Measurements from ENCODE around the gene CDK14. TPM values are rescaled to one million over a fixed set of nuclear protein-coding genes. Genes with fewer than 3 reads are reported as not detected.
A peak's percentile ranks its signal among the peaks of the same experiment; 100 is the strongest.

The CDK14 gene
- total and polyA plus RNA-seq, 5 donors from 2014 or later = 0.58 to 4.0 (median 2.3) TPM

- ATAC-seq (ENCODE audit: low read depth in 2 of 2) (no peak), DNase-seq (no peak)
- H3K27ac ChIP-seq (ENCODE audit: insufficient read depth, low read length, poor library complexity, severe bottlenecking) = no peak overlapping the region
- H3K4me3 ChIP-seq (ENCODE audit: low read depth, low read length) = no peak overlapping the region
- Mint-ChIP-seq H3K36me3 (no peaks in the 10 kb centered on the region), H3K4me3 (no peak overlapping the region), H3K27ac (no peak overlapping the region), H3K9me3 (peaks cover 3 to 10% (median 6%) of the 10 kb centered on the region in 7 donors), H3K4me1 (peaks cover 0 to 4% (median 0%) of the 10 kb centered on the region in 4 donors), H3K27me3 (no peaks in the 10 kb centered on the region)
- H3K4me1 ChIP-seq (ENCODE audit: control insufficient read depth, insufficient read depth, low read length, poor library complexity, severe bottlenecking) = no peaks in the 10 kb centered on the region
- no peaks in the 10 kb centered on the region for H3K27me3 ChIP-seq (ENCODE audit: control insufficient read depth, insufficient read depth, low read length)
- H3K9me3 ChIP-seq (ENCODE audit: control insufficient read depth in 2 of 2, low read length in 2 of 2) = no peaks in the 10 kb centered on the region
- H3K36me3 ChIP-seq (ENCODE audit: control insufficient read depth, insufficient read depth, low read length) = no peaks in the 10 kb centered on the region
Observed at GRCh38 chr7:90818341-90818740, 222.2 kb downstream of the CDK14 start.

- H3K36me3 Mint-ChIP-seq = no peaks in the 10 kb centered on the region
- Histone ChIP-seq H3K4me3 (ENCODE audit: low read depth, low read length) (no peak overlapping the region), H3K4me1 (ENCODE audit: control insufficient read depth, insufficient read depth, low read length, poor library complexity, severe bottlenecking) (no peaks in the 10 kb centered on the region), H3K9me3 (ENCODE audit: control insufficient read depth in 2 of 2, low read length in 2 of 2) (no peaks in the 10 kb centered on the region), H3K27me3 (ENCODE audit: control insufficient read depth, insufficient read depth, low read length) (no peaks in the 10 kb centered on the region), H3K27ac (ENCODE audit: insufficient read depth, low read length, poor library complexity, severe bottlenecking) (no peak overlapping the region), H3K36me3 (ENCODE audit: control insufficient read depth, insufficient read depth, low read length) (no peaks in the 10 kb centered on the region)
- no peak for ATAC-seq (ENCODE audit: low read depth in 2 of 2)
- peak overlapping the region in 1 of 3 donors; percentile 7 for H3K27ac Mint-ChIP-seq
- no peaks in the 10 kb centered on the region for H3K27me3 Mint-ChIP-seq
- H3K4me3 Mint-ChIP-seq = no peak overlapping the region
- peaks cover 0 to 6% (median 4%) of the 10 kb centered on the region in 7 donors for H3K9me3 Mint-ChIP-seq
- no peaks in the 10 kb centered on the region for H3K4me1 Mint-ChIP-seq
- DNase-seq = no peak
Observed at GRCh38 chr7:90821961-90822620, 226.0 kb downstream of the CDK14 start.

- no peak for DNase-seq
- no peaks in the 10 kb centered on the region for H3K4me1 Mint-ChIP-seq
- H3K4me3 ChIP-seq (ENCODE audit: low read depth, low read length) = no peak overlapping the region
- H3K4me1 ChIP-seq (ENCODE audit: control insufficient read depth, insufficient read depth, low read length, poor library complexity, severe bottlenecking) = no peaks in the 10 kb centered on the region
- peaks cover 0 to 12% (median 4%) of the 10 kb centered on the region in 7 donors for H3K9me3 Mint-ChIP-seq
- H3K36me3 ChIP-seq (ENCODE audit: control insufficient read depth, insufficient read depth, low read length) = no peaks in the 10 kb centered on the region
- H3K36me3 Mint-ChIP-seq = no peaks in the 10 kb centered on the region
- no peaks in the 10 kb centered on the region for H3K27me3 ChIP-seq (ENCODE audit: control insufficient read depth, insufficient read depth, low read length)
- no peak overlapping the region for H3K27ac Mint-ChIP-seq
- ATAC-seq (ENCODE audit: low read depth in 2 of 2) = no peak
- H3K4me3 Mint-ChIP-seq = no peak overlapping the region
- no peaks in the 10 kb centered on the region for H3K27me3 Mint-ChIP-seq
- no peaks in the 10 kb centered on the region for H3K9me3 ChIP-seq (ENCODE audit: control insufficient read depth in 2 of 2, low read length in 2 of 2)
- no peak overlapping the region for H3K27ac ChIP-seq (ENCODE audit: insufficient read depth, low read length, poor library complexity, severe bottlenecking)
Observed at GRCh38 chr7:90824386-90825307, 228.5 kb downstream of the CDK14 start.

GRCh38 chr7:90825779-90826178 lies 229.7 kb downstream of the CDK14 start:
- Mint-ChIP-seq H3K4me3 (no peak overlapping the region), H3K27me3 (no peaks in the 10 kb centered on the region), H3K9me3 (peaks cover 0 to 16% (median 3%) of the 10 kb centered on the region in 7 donors), H3K27ac (no peak overlapping the region), H3K36me3 (no peaks in the 10 kb centered on the region), H3K4me1 (no peaks in the 10 kb centered on the region)
- Histone ChIP-seq H3K9me3 (ENCODE audit: control insufficient read depth in 2 of 2, low read length in 2 of 2) (no peaks in the 10 kb centered on the region), H3K27me3 (ENCODE audit: control insufficient read depth, insufficient read depth, low read length) (no peaks in the 10 kb centered on the region), H3K4me1 (ENCODE audit: control insufficient read depth, insufficient read depth, low read length, poor library complexity, severe bottlenecking) (no peaks in the 10 kb centered on the region), H3K4me3 (ENCODE audit: low read depth, low read length) (no peak overlapping the region), H3K36me3 (ENCODE audit: control insufficient read depth, insufficient read depth, low read length) (no peaks in the 10 kb centered on the region), H3K27ac (ENCODE audit: insufficient read depth, low read length, poor library complexity, severe bottlenecking) (no peak overlapping the region)
- ATAC-seq (ENCODE audit: low read depth in 2 of 2) (no peak), DNase-seq (no peak)

- Mint-ChIP-seq H3K27me3 (no peaks in the 10 kb centered on the region), H3K9me3 (peaks cover 0 to 20% (median 4%) of the 10 kb centered on the region in 7 donors), H3K36me3 (no peaks in the 10 kb centered on the region), H3K4me3 (no peak overlapping the region), H3K4me1 (no peaks in the 10 kb centered on the region), H3K27ac (no peak overlapping the region)
- no peak for DNase-seq
- Histone ChIP-seq H3K27me3 (ENCODE audit: control insufficient read depth, insufficient read depth, low read length) (no peaks in the 10 kb centered on the region), H3K9me3 (ENCODE audit: control insufficient read depth in 2 of 2, low read length in 2 of 2) (no peaks in the 10 kb centered on the region), H3K36me3 (ENCODE audit: control insufficient read depth, insufficient read depth, low read length) (no peaks in the 10 kb centered on the region), H3K4me3 (ENCODE audit: low read depth, low read length) (no peak overlapping the region), H3K4me1 (ENCODE audit: control insufficient read depth, insufficient read depth, low read length, poor library complexity, severe bottlenecking) (no peaks in the 10 kb centered on the region), H3K27ac (ENCODE audit: insufficient read depth, low read length, poor library complexity, severe bottlenecking) (no peak overlapping the region)
- ATAC-seq (ENCODE audit: low read depth in 2 of 2) = no peak
Observed at GRCh38 chr7:90828601-90829000, 232.5 kb downstream of the CDK14 start.

GRCh38 chr7:90830308-90830707 lies 234.2 kb downstream of the CDK14 start:
- no peak overlapping the region for H3K27ac ChIP-seq (ENCODE audit: insufficient read depth, low read length, poor library complexity, severe bottlenecking)
- H3K9me3 ChIP-seq (ENCODE audit: control insufficient read depth in 2 of 2, low read length in 2 of 2) = no peaks in the 10 kb centered on the region
- Mint-ChIP-seq H3K9me3 (peaks cover 0 to 23% (median 10%) of the 10 kb centered on the region in 7 donors), H3K4me3 (no peak overlapping the region), H3K27ac (no peak overlapping the region), H3K27me3 (no peaks in the 10 kb centered on the region), H3K36me3 (no peaks in the 10 kb centered on the region), H3K4me1 (no peaks in the 10 kb centered on the region)
- H3K27me3 ChIP-seq (ENCODE audit: control insufficient read depth, insufficient read depth, low read length) = no peaks in the 10 kb centered on the region
- ATAC-seq (ENCODE audit: low read depth in 2 of 2) (no peak), DNase-seq (no peak)
- H3K36me3 ChIP-seq (ENCODE audit: control insufficient read depth, insufficient read depth, low read length) = no peaks in the 10 kb centered on the region
- H3K4me1 ChIP-seq (ENCODE audit: control insufficient read depth, insufficient read depth, low read length, poor library complexity, severe bottlenecking) = no peaks in the 10 kb centered on the region
- no peak overlapping the region for H3K4me3 ChIP-seq (ENCODE audit: low read depth, low read length)

- Histone ChIP-seq H3K27ac (ENCODE audit: insufficient read depth, low read length, poor library complexity, severe bottlenecking) (no peak overlapping the region), H3K36me3 (ENCODE audit: control insufficient read depth, insufficient read depth, low read length) (no peaks in the 10 kb centered on the region), H3K4me3 (ENCODE audit: low read depth, low read length) (no peak overlapping the region), H3K9me3 (ENCODE audit: control insufficient read depth in 2 of 2, low read length in 2 of 2) (no peaks in the 10 kb centered on the region), H3K4me1 (ENCODE audit: control insufficient read depth, insufficient read depth, low read length, poor library complexity, severe bottlenecking) (no peaks in the 10 kb centered on the region), H3K27me3 (ENCODE audit: control insufficient read depth, insufficient read depth, low read length) (no peaks in the 10 kb centered on the region)
- H3K9me3 Mint-ChIP-seq = peaks cover 1 to 26% (median 11%) of the 10 kb centered on the region in 7 donors
- no peak for ATAC-seq (ENCODE audit: low read depth in 2 of 2)
- DNase-seq = no peak
- no peaks in the 10 kb centered on the region for H3K4me1 Mint-ChIP-seq
- H3K36me3 Mint-ChIP-seq = no peaks in the 10 kb centered on the region
- H3K27me3 Mint-ChIP-seq = no peaks in the 10 kb centered on the region
- H3K4me3 Mint-ChIP-seq = no peak overlapping the region
- H3K27ac Mint-ChIP-seq = no peak overlapping the region
Observed at GRCh38 chr7:90832726-90833125, 236.6 kb downstream of the CDK14 start.
